Ovary (tissue), 9 donors: ENCODE data around the gene IQCC. TPM values are rescaled to one million over a fixed set of nuclear protein-coding genes. Genes with fewer than 3 reads are reported as not detected.
A peak's percentile ranks its signal among the peaks of the same experiment; 100 is the strongest.

Source experiments
- DNase-seq, 5 donors: peaks; one replicate each; pipeline ENCODE4 v3.0.0-alpha.2; 2019 to 2020
- H3K27ac ChIP-seq, 2 donors: fragments of 200-600 bp; one replicate each; pipeline versions ENCODE4 v1.5.1 to v1.8.0; 2019 to 2022
- H3K27me3 ChIP-seq: fragments of 200-600 bp; one replicate; pipeline ENCODE4 v1.8.0; 2022
- H3K36me3 ChIP-seq: fragments of 200-600 bp; sonication (generic); one replicate; pipeline ENCODE4 v1.5.1; 2019
- H3K4me1 ChIP-seq: one replicate; pipeline ENCODE4 v1.8.1; 2013; ENCODE audit warnings: mild to moderate bottlenecking, moderate library complexity; ENCODE audit not compliant: insufficient read depth
- H3K4me3 ChIP-seq: fragments of 200-600 bp; sonication (generic); one replicate; pipeline ENCODE4 v1.5.1; 2017
- H3K9me3 ChIP-seq, 2 donors: fragments of 200-600 bp in 1 of 2; sonication (generic) in 1 of 2; one replicate each; pipeline versions ENCODE4 v1.5.1 to v1.8.1; 2013 to 2019; ENCODE audit warnings: mild to moderate bottlenecking in 1 of 2, moderate library complexity in 1 of 2
- EP300 ChIP-seq: sonication (generic); formaldehyde crosslinking; IDR thresholded peaks from one replicate; pipeline ENCODE4 v1.6.1; 2017; ENCODE audit warnings: antibody characterized with exemption
- POLR2A ChIP-seq: fragments of 450-650 bp; IDR thresholded peaks from one replicate; pipeline ENCODE4 v1.6.1; 2017; ENCODE audit warnings: antibody characterized with exemption, mild to moderate bottlenecking, moderate library complexity
- WGBS, 3 donors: extraction: QIAGEN DNeasy Blood & Tissue Kit in 1 of 3; methylation state at CpG; one replicate each; pipeline versions ENCODE4 v1.1.5 to v1.1.7; 2013 to 2017; 5-methylcytosine and 5-hydroxymethylcytosine counted together
- intact Hi-C, 4 donors: fragments of 100-400 bp; cut with DNase I; formaldehyde crosslinking; loops; one replicate each; pipeline versions ENCODE4 v1.11.0 to v1.15.1; 2022 to 2023
- polyA plus RNA-seq, 2 donors: library from polyadenylated mRNA; stranded (reverse); fragments of 200-250 nt in 1 of 2; fragments of 350-450 nt in 1 of 2; fragmentation: Illumina TruSeq in 1 of 2; extraction: RNeasy Lipid Tissue Mini Kit (QIAGEN cat#74804) in 1 of 2; gene quantifications; one replicate each; pipeline ENCODE4 v1.2.3, GENCODE V29; 2013 to 2014
- total RNA-seq, 7 donors: library from RNA; depleted of rRNA in 2 of 7; stranded (reverse); fragments of >200 nt in 2 of 7; fragmentation: NEBNext Ultra II Directional in 3 of 7; extraction: Animal tissue kit (Norgen Biotek cat#: 25700) in 3 of 7; gene quantifications; one replicate each; pipeline versions ENCODE4 v1.1.0 to v1.2.4, GENCODE V29; 2016 to 2023
- TF ChIP-seq, protein P1 (sequence below), 3 donors: fragments of 450-650 bp in 2 of 3; fragments of 200-600 bp in 1 of 3; IDR thresholded peaks; one replicate each; pipeline versions ENCODE4 v1.5.1 to v1.8.0; 2016 to 2022; ENCODE audit warnings: antibody characterized with exemption in 3 of 3, mild to moderate bottlenecking in 1 of 3
- donor health status: DM: no; HTN: no; CAD: no; lungs with moderate emphysema.
- donor health status: DM: no; HTN: no; CAD: no.
- donor health status: Bipolar disorder and iron deficiency.
- donor health status: DM: yes; HTN: yes; CAD: no.
- donor health status: DM: no; HTN: no; CAD: no.
- donor health status: DM: yes; HTN: yes; CAD: no.

Gene IQCC
- total and polyA plus RNA-seq, 9 donors, result 2.3 to 4.7 (median 2.6) TPM

DNA sequence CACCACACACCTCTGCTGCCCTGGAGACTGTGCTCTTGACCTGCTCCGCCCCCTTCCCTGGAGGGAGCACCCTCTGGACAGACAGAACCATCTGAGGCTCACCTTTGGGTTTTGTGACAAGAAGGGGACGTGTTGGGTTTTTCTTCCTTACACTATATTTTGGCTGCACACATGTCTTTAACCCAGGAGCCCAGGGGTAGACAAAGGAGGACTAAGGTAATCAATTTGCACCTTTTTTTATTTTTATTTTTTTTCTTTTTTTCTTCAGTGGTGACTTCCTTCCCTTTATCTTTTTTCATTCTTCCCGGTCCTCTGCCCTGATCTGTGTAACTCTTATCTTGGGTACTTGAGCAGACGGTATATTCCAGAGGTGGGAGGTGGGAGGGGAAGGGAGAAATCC lies 34.5 kb upstream of the IQCC start:
- H3K4me1 ChIP-seq, result no peaks in the 10 kb centered on the region
- TF ChIP-seq POLR2A, result no peak
- no peak for TF ChIP-seq EP300
- TF ChIP-seq, protein P1, sequence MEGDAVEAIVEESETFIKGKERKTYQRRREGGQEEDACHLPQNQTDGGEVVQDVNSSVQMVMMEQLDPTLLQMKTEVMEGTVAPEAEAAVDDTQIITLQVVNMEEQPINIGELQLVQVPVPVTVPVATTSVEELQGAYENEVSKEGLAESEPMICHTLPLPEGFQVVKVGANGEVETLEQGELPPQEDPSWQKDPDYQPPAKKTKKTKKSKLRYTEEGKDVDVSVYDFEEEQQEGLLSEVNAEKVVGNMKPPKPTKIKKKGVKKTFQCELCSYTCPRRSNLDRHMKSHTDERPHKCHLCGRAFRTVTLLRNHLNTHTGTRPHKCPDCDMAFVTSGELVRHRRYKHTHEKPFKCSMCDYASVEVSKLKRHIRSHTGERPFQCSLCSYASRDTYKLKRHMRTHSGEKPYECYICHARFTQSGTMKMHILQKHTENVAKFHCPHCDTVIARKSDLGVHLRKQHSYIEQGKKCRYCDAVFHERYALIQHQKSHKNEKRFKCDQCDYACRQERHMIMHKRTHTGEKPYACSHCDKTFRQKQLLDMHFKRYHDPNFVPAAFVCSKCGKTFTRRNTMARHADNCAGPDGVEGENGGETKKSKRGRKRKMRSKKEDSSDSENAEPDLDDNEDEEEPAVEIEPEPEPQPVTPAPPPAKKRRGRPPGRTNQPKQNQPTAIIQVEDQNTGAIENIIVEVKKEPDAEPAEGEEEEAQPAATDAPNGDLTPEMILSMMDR (IDR thresholded peaks at IDR 0.05), result no peak
- H3K27me3 ChIP-seq, result no peaks in the 10 kb centered on the region
- no peak overlapping the region for H3K4me3 ChIP-seq
- H3K9me3 ChIP-seq, result no peaks in the 10 kb centered on the region
- 44 to 51% (median 45%) methylated on average over 4 of the region's 4 CpGs for WGBS, 3 donors
- H3K27ac ChIP-seq, result no peak overlapping the region
- no peaks in the 10 kb centered on the region for H3K36me3 ChIP-seq
- DNase-seq, result no peak
- intact Hi-C loops, result no loop called here

DNA sequence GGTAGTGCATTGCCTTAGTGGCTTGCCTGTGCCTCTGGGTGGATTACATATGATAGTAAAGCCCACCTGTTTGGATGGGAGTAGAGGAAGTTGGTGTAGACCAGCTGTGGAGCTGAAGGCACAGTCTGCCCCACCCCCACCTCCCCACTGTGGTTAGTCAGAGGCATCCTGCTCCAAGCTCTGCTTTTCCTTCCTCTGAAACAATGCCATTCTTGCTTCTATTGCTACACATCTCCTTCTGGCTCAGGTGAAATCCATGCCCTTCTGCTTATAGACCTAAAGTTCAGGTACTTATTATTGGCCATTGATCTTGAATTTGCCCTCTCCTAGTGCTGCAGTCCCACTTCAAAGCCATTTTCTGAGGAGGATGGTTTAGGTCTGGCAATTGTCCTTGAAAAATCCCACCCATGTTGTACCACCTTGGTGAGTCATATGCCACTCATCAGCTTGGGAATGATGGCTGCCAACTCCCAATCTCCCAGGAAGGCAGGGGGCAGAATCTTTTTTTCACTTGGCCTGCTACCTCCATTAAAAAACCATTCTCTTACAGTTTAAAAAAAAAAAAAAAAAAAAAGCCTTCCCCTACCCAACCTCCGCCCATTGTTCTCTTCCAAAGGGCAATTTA lies 32.7 kb upstream of the IQCC start:
- 82 to 94% (median 90%) methylated on average over 1 of the region's 1 CpG for WGBS, 3 donors
- no peak for TF ChIP-seq EP300
- no peak for TF ChIP-seq POLR2A
- TF ChIP-seq, protein P1 (IDR thresholded peaks at IDR 0.05), result no peak
- H3K27me3 ChIP-seq, result no peaks in the 10 kb centered on the region
- no peaks in the 10 kb centered on the region for H3K4me1 ChIP-seq
- H3K9me3 ChIP-seq, result no peaks in the 10 kb centered on the region
- no peak overlapping the region for H3K4me3 ChIP-seq
- no peak overlapping the region for H3K27ac ChIP-seq
- H3K36me3 ChIP-seq, result no peaks in the 10 kb centered on the region
- intact Hi-C loops, result no loop called here
- no peak for DNase-seq

DNA sequence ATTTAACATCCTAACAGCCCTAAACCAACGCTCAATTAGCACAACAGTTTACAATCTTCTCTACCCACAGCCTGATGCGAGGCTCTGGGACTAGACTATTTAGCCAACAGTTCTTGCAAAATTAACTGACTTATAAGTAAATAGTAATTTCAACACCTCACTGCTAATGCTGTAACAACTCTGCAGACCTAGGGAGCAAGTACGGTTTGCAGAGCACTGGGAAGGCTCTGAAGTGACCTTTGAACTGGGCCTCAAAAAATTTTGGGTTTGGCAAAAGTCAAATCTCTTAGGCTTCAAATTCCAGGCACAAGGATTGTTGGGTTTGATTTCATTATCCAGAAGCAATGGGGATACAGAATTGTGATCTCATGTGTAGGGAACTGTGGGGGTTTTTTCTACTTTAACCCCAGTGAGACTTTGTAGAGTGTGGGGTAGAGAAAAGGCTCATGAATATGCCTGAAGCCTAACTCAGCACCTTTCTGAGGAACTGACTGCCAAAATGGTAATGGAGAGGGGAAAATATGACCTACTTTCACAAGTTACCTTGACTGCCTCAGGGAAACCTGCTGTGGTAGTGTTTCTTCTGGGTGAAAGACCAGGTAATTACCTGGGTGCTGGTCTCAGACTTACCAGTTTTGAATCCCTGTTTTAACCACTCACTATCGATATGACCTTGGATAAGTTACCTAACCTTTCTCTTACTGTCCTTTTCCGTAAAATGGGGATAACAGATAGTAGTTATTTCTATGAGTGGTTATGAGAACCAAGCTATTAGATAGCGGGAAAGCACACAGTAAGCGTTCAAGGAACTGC lies 26.9 kb upstream of the IQCC start:
- Histone ChIP-seq H3K36me3 (no peaks in the 10 kb centered on the region), H3K27ac (peak overlapping the region in 1 of 2 donors; percentile 90), H3K9me3 (no peaks in the 10 kb centered on the region), H3K27me3 (no peaks in the 10 kb centered on the region), H3K4me1 (peaks cover 10% of the 10 kb centered on the region), H3K4me3 (peak overlapping the region; percentile 80)
- 74 to 76% (median 75%) methylated on average over 7 of the region's 7 CpGs for WGBS, 3 donors
- TF ChIP-seq EP300 (no peak), POLR2A (no peak)
- TF ChIP-seq, protein P1 (IDR thresholded peaks at IDR 0.05), result no peak
- no peak for DNase-seq
- intact Hi-C loops, result no loop called here

DNA sequence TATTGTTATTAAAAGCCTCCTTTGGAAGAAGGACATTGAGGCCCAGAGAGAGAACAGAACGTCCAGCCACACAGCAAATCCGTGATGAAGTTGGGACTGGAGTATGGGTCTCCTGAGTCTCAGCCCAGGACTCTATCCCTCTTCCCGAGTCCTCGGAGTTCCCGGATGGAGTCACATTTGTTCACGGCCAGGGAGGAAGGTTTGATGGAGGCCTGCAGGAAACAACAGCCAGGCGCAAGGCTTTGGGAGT lies 26.4 kb upstream of the IQCC start:
- H3K27ac ChIP-seq, result peak overlapping the region; percentile 61 to 90
- intact Hi-C loops, result no loop called here
- H3K4me3 ChIP-seq, result peak overlapping the region; percentile 80
- TF ChIP-seq POLR2A (no peak), EP300 (no peak)
- TF ChIP-seq, protein P1 (IDR thresholded peaks at IDR 0.05), result no peak
- no peak for DNase-seq
- H3K36me3 ChIP-seq, result no peaks in the 10 kb centered on the region
- H3K9me3 ChIP-seq, result no peaks in the 10 kb centered on the region
- peaks cover 10% of the 10 kb centered on the region for H3K4me1 ChIP-seq
- no peaks in the 10 kb centered on the region for H3K27me3 ChIP-seq
- WGBS, 3 donors, result 2 to 9% (median 4%) methylated on average over 7 of the region's 7 CpGs
